ENCODE results near the gene ROM1. TPM values are rescaled to one million over a fixed set of nuclear protein-coding genes. Genes with fewer than 3 reads are reported as not detected.
A peak's percentile ranks its signal among the peaks of the same experiment; 100 is the strongest.
"Not testable (repeated sequence)": the region's sequence is repeated elsewhere in the genome, so short reads cannot be mapped to it uniquely, and the experiment has no call there.

The ROM1 gene
- total and polyA plus RNA-seq, 8 donors, result 0.29 to 13.0 (median 4.6) TPM; not detected in 1

- intact Hi-C loops (cut with DNase I; ENCODE audit: low total_unique reads), result no loop called here
- Histone ChIP-seq H3K36me3 (peaks cover 21 to 35% (median 30%) of the 10 kb centered on the region in 4 donors), H3K27me3 (no peaks in the 10 kb centered on the region), H3K9me3 (no peaks in the 10 kb centered on the region), H3K27ac (no peak overlapping the region), H3K4me1 (peaks cover 34 to 55% (median 49%) of the 10 kb centered on the region in 4 donors), H3K4me3 (no peak overlapping the region)
- WGBS, 5 donors, result 83 to 91% (median 90%) methylated on average over 9 to 11 of the region's 11 CpGs
- no peak for DNase-seq
- no peak for TF ChIP-seq EP300 (IDR thresholded peaks at IDR 0.05)
Measured at GRCh38 chr11:62649486-62649885, 36.4 kb downstream of the ROM1 start.

- not testable (repeated sequence) for H3K4me3 ChIP-seq, DNase-seq, H3K27me3 ChIP-seq
Measured at GRCh38 chr11:62650283-62650682, 37.2 kb downstream of the ROM1 start.

GRCh38 chr11:62652161-62653006 is 39.3 kb downstream of the ROM1 start:
- H3K27me3 ChIP-seq, result no peaks in the 10 kb centered on the region
- no peak for TF ChIP-seq POLR2A (IDR thresholded peaks at IDR 0.05)
- no peak for TF ChIP-seq CTCF (IDR thresholded peaks at IDR 0.05)
- no peak for TF ChIP-seq EP300 (IDR thresholded peaks at IDR 0.05)
- TF ChIP-seq POLR2AphosphoS5 (IDR thresholded peaks at IDR 0.05), result no peak
- peaks cover 21 to 29% (median 28%) of the 10 kb centered on the region in 4 donors for H3K36me3 ChIP-seq
- peak overlapping the region; percentile 87 to 96 (median 92) for H3K27ac ChIP-seq
- H3K4me3 ChIP-seq, result peak overlapping the region; percentile 67 to 93 (median 82)
- intact Hi-C loops (cut with DNase I; ENCODE audit: low total_unique reads), result no loop called here
- DNase-seq, result no peak
- H3K9me3 ChIP-seq, result no peaks in the 10 kb centered on the region
- H3K4me1 ChIP-seq, result peaks cover 15 to 33% (median 27%) of the 10 kb centered on the region in 4 donors
- 16 to 32% (median 25%) methylated on average over 16 of the region's 16 CpGs for WGBS, 5 donors

More at GRCh38 chr11:62650283-62650682, 37.2 kb downstream of the ROM1 start:
- H3K27ac ChIP-seq; H3K9me3 ChIP-seq; intact Hi-C loops (cut with DNase I; ENCODE audit: low total_unique reads): not testable (repeated sequence)
- H3K36me3 ChIP-seq, result peaks cover 21 to 31% (median 28%) of the 10 kb centered on the region in 4 donors
- WGBS, 5 donors, result 90 to 92% (median 90%) methylated on average over 12 of the region's 12 CpGs
- H3K4me1 ChIP-seq, result peaks cover 27 to 50% (median 41%) of the 10 kb centered on the region in 4 donors

GRCh38 chr11:62654297-62654696 is 41.2 kb downstream of the ROM1 start:
- Histone ChIP-seq H3K36me3 (peaks cover 6 to 10% (median 8%) of the 10 kb centered on the region in 4 donors), H3K9me3 (no peaks in the 10 kb centered on the region), H3K4me1 (peaks cover 14 to 31% (median 22%) of the 10 kb centered on the region in 4 donors), H3K4me3 (no peak overlapping the region), H3K27me3 (no peaks in the 10 kb centered on the region), H3K27ac (no peak overlapping the region)
- TF ChIP-seq POLR2A (IDR thresholded peaks at IDR 0.05) (no peak), POLR2AphosphoS5 (IDR thresholded peaks at IDR 0.05) (no peak), CTCF (IDR thresholded peaks at IDR 0.05) (no peak), EP300 (IDR thresholded peaks at IDR 0.05) (no peak)
- 80 to 85% (median 84%) methylated on average over 11 of the region's 11 CpGs for WGBS, 5 donors
- intact Hi-C loops (cut with DNase I; ENCODE audit: low total_unique reads), result no loop called here
- no peak for DNase-seq

GRCh38 chr11:62656796-62657429 is 43.9 kb downstream of the ROM1 start:
- 60 to 64% (median 63%) methylated on average over 5 of the region's 5 CpGs for WGBS, 5 donors
- no peak overlapping the region for H3K27ac ChIP-seq
- TF ChIP-seq EP300 (IDR thresholded peaks at IDR 0.05), result no peak
- TF ChIP-seq POLR2A (IDR thresholded peaks at IDR 0.05), result no peak
- TF ChIP-seq POLR2AphosphoS5 (IDR thresholded peaks at IDR 0.05), result no peak
- no peak for TF ChIP-seq CTCF (IDR thresholded peaks at IDR 0.05)
- H3K27me3 ChIP-seq, result no peaks in the 10 kb centered on the region
- intact Hi-C loops (cut with DNase I; ENCODE audit: low total_unique reads), result no loop called here
- peaks cover 6 to 21% (median 9%) of the 10 kb centered on the region in 4 donors for H3K4me1 ChIP-seq
- H3K9me3 ChIP-seq, result no peaks in the 10 kb centered on the region
- H3K4me3 ChIP-seq, result no peak overlapping the region
- peaks cover 0 to 10% (median 5%) of the 10 kb centered on the region in 4 donors for H3K36me3 ChIP-seq
- DNase-seq, result no peak

Data from stomach (tissue), 9 donors.